Kidney (tissue), 14 donors: Measurements from ENCODE around the gene CFAP74. TPM values are rescaled to one million over a fixed set of nuclear protein-coding genes. Genes with fewer than 3 reads are reported as not detected.

Source experiments
- DNase-seq, 5 donors: peaks; one replicate each; pipeline ENCODE4 v3.0.0-alpha.2; 2013 to 2020
- FAIRE-seq: peaks from 2 replicates; lab custom pipeline; 2012; peaks lifted over from hg19 to GRCh38; lab: Jason Lieb, UNC
- H3K27ac ChIP-seq, 2 donors: one replicate each; pipeline ENCODE4 v1.7.0; 2013; ENCODE audit warnings: low read depth in 2 of 2, low read length in 2 of 2, inconsistent platforms in 1 of 2
- H3K27me3 ChIP-seq: one replicate; pipeline ENCODE4 v1.7.1; 2013; ENCODE audit warnings: low read length, inconsistent platforms; ENCODE audit not compliant: control insufficient read depth, insufficient read depth
- H3K36me3 ChIP-seq, 3 donors: one replicate each; pipeline versions ENCODE4 v1.7.0 to v1.7.1; 2013; ENCODE audit warnings: low read length in 3 of 3, control low read depth in 1 of 3, inconsistent platforms in 1 of 3; ENCODE audit not compliant: insufficient read depth in 3 of 3, control insufficient read depth in 2 of 3
- H3K4me1 ChIP-seq, 3 donors: one replicate each; pipeline versions ENCODE4 v1.7.0 to v1.7.1; 2013; ENCODE audit warnings: low read length in 3 of 3, inconsistent platforms in 1 of 3, low read depth in 1 of 3; ENCODE audit not compliant: control insufficient read depth in 2 of 3, insufficient read depth in 2 of 3
- H3K4me3 ChIP-seq, 3 donors: one replicate each; pipeline versions ENCODE4 v1.7.0 to v1.8.1; 2013; ENCODE audit warnings: low read length in 3 of 3, control low read depth in 1 of 3, inconsistent platforms in 1 of 3
- H3K9ac ChIP-seq, 3 donors: one replicate each; pipeline versions ENCODE4 v1.7.0 to v1.7.1; 2013; ENCODE audit warnings: low read length in 3 of 3, control low read depth in 1 of 3, inconsistent platforms in 1 of 3
- H3K9me3 ChIP-seq, 3 donors: one replicate each; pipeline versions ENCODE4 v1.7.0 to v1.7.1; 2013; ENCODE audit warnings: low read length in 3 of 3, control low read depth in 1 of 3, inconsistent platforms in 1 of 3; ENCODE audit not compliant: control insufficient read depth in 2 of 3, insufficient read depth in 1 of 3
- CTCF ChIP-seq: IDR thresholded peaks from 3 replicates; pipeline ENCODE4 v1.5.1; 2012; ENCODE audit warnings: mild to moderate bottlenecking, moderate library complexity, borderline replicate concordance; ENCODE audit not compliant: insufficient read depth; ENCODE audit errors: extremely low read depth
- intact Hi-C: fragments of 100-400 bp; cut with DNase I; formaldehyde crosslinking; loops from one replicate; pipeline ENCODE4 v1.11.1; 2022
- polyA plus RNA-seq: library from polyadenylated mRNA; stranded (reverse); fragments of 350-450 nt; fragmentation: Illumina TruSeq; extraction: RNeasy Lipid Tissue Mini Kit (QIAGEN cat#74804); gene quantifications from one replicate; pipeline ENCODE4 v1.2.3, GENCODE V29; 2014; ENCODE audit warnings: low read depth, low replicate concordance; ENCODE audit not compliant: insufficient read depth
- total RNA-seq: library from RNA; stranded (reverse); fragmentation: NEBNext Ultra II Directional; extraction: Animal tissue kit (Norgen Biotek cat#: 25700); gene quantifications from one replicate; pipeline ENCODE4 v1.2.1, GENCODE V29; 2021
- donor health status: control.
- donor health status: control.
- donor health status: control.
- donor health status: control.
- donor health status: control.
- donor health status: DM: yes; HTN: yes; CAD: no.
- donor health status: Normal renal cell carcinoma (clear cell type).

Gene CFAP74
- total and polyA plus RNA-seq, 2 donors from 2014 or later = not detected

GRCh38 chr1:2016123-2016522 is 12.5 kb upstream of the CFAP74 start:
- Histone ChIP-seq H3K9ac (no peak overlapping the region), H3K36me3 (no peaks in the 10 kb centered on the region), H3K4me1 (no peaks in the 10 kb centered on the region), H3K27me3 (peaks cover 5% of the 10 kb centered on the region), H3K4me3 (no peak overlapping the region), H3K27ac (no peak overlapping the region), H3K9me3 (no peaks in the 10 kb centered on the region)
- no peak for TF ChIP-seq CTCF
- FAIRE-seq = no peak
- DNase-seq = no peak
- intact Hi-C loops = no loop called here

GRCh38 chr1:2014741-2015735 is 11.5 kb upstream of the CFAP74 start:
- intact Hi-C loops = no loop called here
- no peaks in the 10 kb centered on the region for H3K9me3 ChIP-seq
- no peaks in the 10 kb centered on the region for H3K4me1 ChIP-seq
- peak in 2 of 5 donors; percentile 14 to 77 for DNase-seq
- H3K27ac ChIP-seq = no peak overlapping the region
- no peak for FAIRE-seq
- H3K9ac ChIP-seq = no peak overlapping the region
- no peaks in the 10 kb centered on the region for H3K36me3 ChIP-seq
- H3K4me3 ChIP-seq = no peak overlapping the region
- TF ChIP-seq CTCF = no peak
- no peaks in the 10 kb centered on the region for H3K27me3 ChIP-seq

GRCh38 chr1:2014181-2014580 is 10.6 kb upstream of the CFAP74 start:
- H3K27ac ChIP-seq = no peak overlapping the region
- no peak for TF ChIP-seq CTCF
- no peaks in the 10 kb centered on the region for H3K36me3 ChIP-seq
- H3K27me3 ChIP-seq = no peaks in the 10 kb centered on the region
- no peak for DNase-seq
- no peak overlapping the region for H3K9ac ChIP-seq
- no peak overlapping the region for H3K4me3 ChIP-seq
- no peak for FAIRE-seq
- no peaks in the 10 kb centered on the region for H3K4me1 ChIP-seq
- no peaks in the 10 kb centered on the region for H3K9me3 ChIP-seq
- intact Hi-C loops = no loop called here
